GM12878 (cell line): Measurements from ENCODE around the gene PRR22. TPM values are rescaled to one million over a fixed set of nuclear protein-coding genes. Genes with fewer than 3 reads are reported as not detected.

Experiments
- BRCA1 ChIP-seq: IDR thresholded peaks from 2 replicates; pipeline ENCODE4 v1.6.1; 2011; ENCODE audit warnings: low read depth, low read length, improper control_type of control experiment
- CBX3 ChIP-seq: fragments of 200-600 bp; sonication (generic); IDR thresholded peaks from 2 replicates; pipeline ENCODE4 v1.6.1; 2016; ENCODE audit warnings: low read depth, borderline replicate concordance
- CBX5 ChIP-seq: sonication (generic); IDR thresholded peaks from 2 replicates; pipeline ENCODE4 v1.6.1; 2016; ENCODE audit warnings: low read depth, moderate library complexity, mild to moderate bottlenecking, inconsistent platforms
- CHD2 ChIP-seq: IDR thresholded peaks from 2 replicates; pipeline ENCODE4 v1.6.1; 2011; ENCODE audit warnings: low read depth, low read length, improper control_type of control experiment, borderline replicate concordance
- DPF2 ChIP-seq: fragments of 450-650 bp; IDR thresholded peaks from 2 replicates; pipeline ENCODE4 v1.6.1; 2017; ENCODE audit warnings: mild to moderate bottlenecking
- EGR1 ChIP-seq, 2 experiments: IDR thresholded peaks; 1 replicate in 1 of 2; 2 replicates in 1 of 2; pipeline ENCODE4 v1.6.1; 2011 to 2012; ENCODE audit warnings: low read depth in 2 of 2, low read length in 2 of 2, borderline replicate concordance in 1 of 2, mild to moderate bottlenecking in 1 of 2, moderate library complexity in 1 of 2
- KLF5 ChIP-seq: fragments of 450-650 bp; IDR thresholded peaks from 2 replicates; pipeline ENCODE4 v1.6.1; 2014; ENCODE audit warnings: mild to moderate bottlenecking; ENCODE audit not compliant: partially characterized antibody
- MEF2B ChIP-seq: fragments of 450-650 bp; IDR thresholded peaks from 2 replicates; pipeline ENCODE4 v1.6.1; 2018; ENCODE audit warnings: mild to moderate bottlenecking, moderate library complexity; ENCODE audit not compliant: partially characterized antibody, poor library complexity, severe bottlenecking
- NFIC ChIP-seq: IDR thresholded peaks from 2 replicates; pipeline ENCODE4 v1.6.1; 2012; ENCODE audit warnings: low read depth, mild to moderate bottlenecking, inconsistent platforms, low read length, moderate library complexity
- NFXL1 ChIP-seq: fragments of 450-650 bp; IDR thresholded peaks from 2 replicates; pipeline ENCODE4 v1.6.1; 2017; ENCODE audit warnings: antibody characterized with exemption, mild to moderate bottlenecking, borderline replicate concordance
- NFYB ChIP-seq: IDR thresholded peaks from 2 replicates; pipeline ENCODE4 v1.6.1; 2011; ENCODE audit warnings: low read depth, mild to moderate bottlenecking, low read length, improper control_type of control experiment, moderate library complexity; ENCODE audit not compliant: insufficient read depth
- NR2C2 ChIP-seq: IDR thresholded peaks from 2 replicates; pipeline ENCODE4 v1.6.1; 2011; ENCODE audit warnings: borderline replicate concordance, low read depth; ENCODE audit not compliant: control insufficient read depth, insufficient read length
- POLR2AphosphoS2 ChIP-seq: IDR thresholded peaks from 2 replicates; pipeline ENCODE4 v1.6.1; 2011; ENCODE audit warnings: low read depth, mild to moderate bottlenecking, low read length, improper control_type of control experiment, moderate library complexity
- POLR2AphosphoS5 ChIP-seq: IDR thresholded peaks from 2 replicates; pipeline ENCODE4 v1.6.1; 2011; ENCODE audit warnings: mild to moderate bottlenecking, low read length, inconsistent platforms
- POU2F2 ChIP-seq: IDR thresholded peaks from 3 replicates; pipeline ENCODE4 v1.6.1; 2011; ENCODE audit warnings: low read depth, mild to moderate bottlenecking, low read length, borderline replicate concordance
- SMAD1 ChIP-seq: fragments of 450-650 bp; IDR thresholded peaks from 2 replicates; pipeline ENCODE4 v1.6.1; 2018; ENCODE audit warnings: mild to moderate bottlenecking, low read depth; ENCODE audit not compliant: partially characterized antibody
- SMC3 ChIP-seq: IDR thresholded peaks from 2 replicates; pipeline ENCODE4 v1.6.1; 2011; ENCODE audit warnings: low read length, improper control_type of control experiment, borderline replicate concordance
- SUZ12 ChIP-seq: fragments of 200-600 bp; sonication (generic); IDR thresholded peaks from one replicate; pipeline ENCODE4 v1.6.1; 2018; ENCODE audit warnings: antibody characterized with exemption, mild to moderate bottlenecking; ENCODE audit not compliant: unreplicated experiment
- TARDBP ChIP-seq: IDR thresholded peaks from 2 replicates; pipeline ENCODE4 v1.6.1; 2016; ENCODE audit warnings: borderline replicate concordance
- TBL1XR1 ChIP-seq: IDR thresholded peaks from 2 replicates; pipeline ENCODE4 v1.6.1; 2012; ENCODE audit warnings: low read depth, low read length, improper control_type of control experiment
- TCF7 ChIP-seq: IDR thresholded peaks from 2 replicates; pipeline ENCODE4 v1.6.1; 2014; ENCODE audit warnings: antibody characterized with exemption, borderline replicate concordance
- polyA plus RNA-seq, 11 experiments: library from polyadenylated mRNA; depleted of rRNA in 4 of 11; unstranded in 6 of 11; stranded (reverse) in 5 of 11; fragments of >200 nt; fragmentation: Nextera tagmentation in 4 of 11; fragmentation: Illumina TruSeq in 1 of 11; extraction: Ambion mirVana in 4 of 11; extraction: Trizol in 1 of 11; gene quantifications; 1 replicate in 1 of 11; 2 replicates in 10 of 11; pipeline versions ENCODE4 v1.2.1 to v1.2.3, GENCODE V29; 2011 to 2016; ENCODE audit warnings: inconsistent platforms in 2 of 11, missing spikeins in 2 of 11, low read depth in 1 of 11
- total RNA-seq, 4 experiments: library from RNA; depleted of rRNA in 3 of 4; stranded (reverse); fragments of >200 nt in 3 of 4; fragmentation: Illumina TruSeq in 1 of 4; extraction: Trizol in 1 of 4; gene quantifications; 2 replicates each; pipeline versions ENCODE4 v1.2.1 to v1.2.3, GENCODE V29; 2013 to 2021
- TF ChIP-seq, protein P1 (sequence below): fragments of 450-650 bp; conservative IDR thresholded peaks from 2 replicates; pipeline ENCODE4 v1.6.1; 2017; ENCODE audit warnings: mild to moderate bottlenecking, moderate library complexity
- TF ChIP-seq, protein P2 (sequence below): fragments of 150-350 bp; IDR thresholded peaks from 2 replicates; pipeline ENCODE4 v1.6.1; 2014; ENCODE audit warnings: mild to moderate bottlenecking, low read depth, low read length
- TF ChIP-seq, protein P3 (sequence below): fragments of 450-650 bp; IDR thresholded peaks from 2 replicates; pipeline ENCODE4 v1.6.1; 2018; ENCODE audit warnings: borderline replicate concordance, mild to moderate bottlenecking; ENCODE audit not compliant: partially characterized antibody

Gene PRR22
- total and polyA plus RNA-seq, 10 of the 15 experiments (the other 5 are each of a cell fraction or from before 2014, with no cell fraction given) = 0.31 to 4.4 (median 1.3) TPM; not detected in 2

DNA sequence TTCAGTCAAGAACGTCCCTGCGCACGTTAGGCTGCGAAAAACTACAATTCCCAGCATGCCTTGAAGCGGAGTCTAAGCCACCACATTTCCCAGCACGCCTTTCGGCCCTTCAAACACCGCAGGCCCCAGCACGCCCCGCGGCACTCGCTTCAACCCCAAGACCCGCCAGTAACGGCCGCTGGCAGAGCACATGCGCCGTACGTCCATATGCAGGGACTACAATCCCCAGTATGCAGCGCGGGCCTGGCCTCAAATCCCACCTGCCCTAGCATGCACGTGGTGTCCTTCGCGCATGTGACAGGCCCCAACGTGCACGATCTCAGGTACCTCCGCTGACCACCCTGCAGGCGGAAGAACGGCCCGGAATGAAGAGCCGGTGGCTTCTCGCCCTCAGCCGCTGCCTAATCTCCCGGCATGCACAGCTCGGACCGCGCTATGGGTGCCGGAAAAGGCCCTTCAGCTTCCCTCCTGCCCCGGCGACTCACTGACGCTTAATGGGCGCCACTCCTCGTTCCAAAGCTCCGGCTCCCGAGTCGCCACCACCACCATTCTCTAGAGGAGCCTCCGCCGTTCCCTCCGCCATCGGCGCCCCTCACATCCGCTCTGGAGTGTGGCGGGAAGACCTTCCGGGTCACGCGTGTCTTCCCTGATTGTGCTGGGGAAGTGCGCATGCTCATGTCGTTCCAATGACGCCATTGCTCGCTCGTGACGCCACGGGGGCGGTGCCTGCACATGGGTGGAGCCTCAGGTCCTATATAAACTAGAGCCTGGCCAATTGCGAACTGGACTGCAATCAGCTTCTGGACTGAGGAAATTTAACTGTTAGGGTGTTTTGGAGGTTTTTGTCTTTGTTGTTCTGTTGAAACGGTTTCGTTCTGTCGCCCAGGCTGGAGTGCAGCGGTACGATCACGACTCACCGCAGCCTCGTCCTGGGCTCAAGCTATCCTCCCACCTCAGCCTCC is 6.3 kb upstream of the PRR22 start, which contains the start of gene DUS3L (continued):
- TF ChIP-seq, protein P1, sequence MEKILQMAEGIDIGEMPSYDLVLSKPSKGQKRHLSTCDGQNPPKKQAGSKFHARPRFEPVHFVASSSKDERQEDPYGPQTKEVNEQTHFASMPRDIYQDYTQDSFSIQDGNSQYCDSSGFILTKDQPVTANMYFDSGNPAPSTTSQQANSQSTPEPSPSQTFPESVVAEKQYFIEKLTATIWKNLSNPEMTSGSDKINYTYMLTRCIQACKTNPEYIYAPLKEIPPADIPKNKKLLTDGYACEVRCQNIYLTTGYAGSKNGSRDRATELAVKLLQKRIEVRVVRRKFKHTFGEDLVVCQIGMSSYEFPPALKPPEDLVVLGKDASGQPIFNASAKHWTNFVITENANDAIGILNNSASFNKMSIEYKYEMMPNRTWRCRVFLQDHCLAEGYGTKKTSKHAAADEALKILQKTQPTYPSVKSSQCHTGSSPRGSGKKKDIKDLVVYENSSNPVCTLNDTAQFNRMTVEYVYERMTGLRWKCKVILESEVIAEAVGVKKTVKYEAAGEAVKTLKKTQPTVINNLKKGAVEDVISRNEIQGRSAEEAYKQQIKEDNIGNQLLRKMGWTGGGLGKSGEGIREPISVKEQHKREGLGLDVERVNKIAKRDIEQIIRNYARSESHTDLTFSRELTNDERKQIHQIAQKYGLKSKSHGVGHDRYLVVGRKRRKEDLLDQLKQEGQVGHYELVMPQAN = peak; percentile 97
- no peak for TF ChIP-seq CBX3
- peak; percentile 71 for TF ChIP-seq SMAD1
- TF ChIP-seq, protein P2, sequence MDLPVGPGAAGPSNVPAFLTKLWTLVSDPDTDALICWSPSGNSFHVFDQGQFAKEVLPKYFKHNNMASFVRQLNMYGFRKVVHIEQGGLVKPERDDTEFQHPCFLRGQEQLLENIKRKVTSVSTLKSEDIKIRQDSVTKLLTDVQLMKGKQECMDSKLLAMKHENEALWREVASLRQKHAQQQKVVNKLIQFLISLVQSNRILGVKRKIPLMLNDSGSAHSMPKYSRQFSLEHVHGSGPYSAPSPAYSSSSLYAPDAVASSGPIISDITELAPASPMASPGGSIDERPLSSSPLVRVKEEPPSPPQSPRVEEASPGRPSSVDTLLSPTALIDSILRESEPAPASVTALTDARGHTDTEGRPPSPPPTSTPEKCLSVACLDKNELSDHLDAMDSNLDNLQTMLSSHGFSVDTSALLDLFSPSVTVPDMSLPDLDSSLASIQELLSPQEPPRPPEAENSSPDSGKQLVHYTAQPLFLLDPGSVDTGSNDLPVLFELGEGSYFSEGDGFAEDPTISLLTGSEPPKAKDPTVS = 0 out of 2 replicates have a peak, but pooled peaks have one; percentile 10
- TF ChIP-seq BRCA1 = no peak
- TF ChIP-seq SMC3 = no peak
- peak; percentile 46 for TF ChIP-seq MEF2B
- TF ChIP-seq DPF2 = peak; percentile 73; the same call in 1 of the 2 replicates
- TF ChIP-seq POLR2AphosphoS5 = peak; percentile 95
- TF ChIP-seq CHD2 = peak; percentile 67
- no peak for TF ChIP-seq SUZ12
- peak; percentile 63; the same call in 2 of the 3 replicates for TF ChIP-seq POU2F2
- no peak for TF ChIP-seq TARDBP
- TF ChIP-seq NFIC = no peak
- TF ChIP-seq EGR1 (IDR thresholded peaks at IDR 0.05; ENCODE audit: borderline replicate concordance in 1 of 2, low read depth in 2 of 2, low read length in 2 of 2) = no peak
- no peak for TF ChIP-seq POLR2AphosphoS2
- TF ChIP-seq CBX5 = no peak
- no peak for TF ChIP-seq TCF7
- TF ChIP-seq, protein P3, sequence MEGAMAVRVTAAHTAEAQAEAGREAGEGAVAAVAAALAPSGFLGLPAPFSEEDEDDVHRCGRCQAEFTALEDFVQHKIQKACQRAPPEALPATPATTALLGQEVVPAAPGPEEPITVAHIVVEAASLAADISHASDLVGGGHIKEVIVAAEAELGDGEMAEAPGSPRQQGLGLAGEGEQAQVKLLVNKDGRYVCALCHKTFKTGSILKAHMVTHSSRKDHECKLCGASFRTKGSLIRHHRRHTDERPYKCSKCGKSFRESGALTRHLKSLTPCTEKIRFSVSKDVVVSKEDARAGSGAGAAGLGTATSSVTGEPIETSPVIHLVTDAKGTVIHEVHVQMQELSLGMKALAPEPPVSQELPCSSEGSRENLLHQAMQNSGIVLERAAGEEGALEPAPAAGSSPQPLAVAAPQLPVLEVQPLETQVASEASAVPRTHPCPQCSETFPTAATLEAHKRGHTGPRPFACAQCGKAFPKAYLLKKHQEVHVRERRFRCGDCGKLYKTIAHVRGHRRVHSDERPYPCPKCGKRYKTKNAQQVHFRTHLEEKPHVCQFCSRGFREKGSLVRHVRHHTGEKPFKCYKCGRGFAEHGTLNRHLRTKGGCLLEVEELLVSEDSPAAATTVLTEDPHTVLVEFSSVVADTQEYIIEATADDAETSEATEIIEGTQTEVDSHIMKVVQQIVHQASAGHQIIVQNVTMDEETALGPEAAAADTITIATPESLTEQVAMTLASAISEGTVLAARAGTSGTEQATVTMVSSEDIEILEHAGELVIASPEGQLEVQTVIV = no peak
- TF ChIP-seq TBL1XR1 = peak; percentile 36; the same call in 1 of the 2 replicates
- TF ChIP-seq KLF5 = peak; percentile 42
- TF ChIP-seq NFYB = no peak
- TF ChIP-seq NFXL1 = no peak
- peak; percentile 88 for TF ChIP-seq NR2C2
